Endothelial cell of umbilical vein (primary cell): ENCODE results near the gene SBSN. TPM values are rescaled to one million over a fixed set of nuclear protein-coding genes. Genes with fewer than 3 reads are reported as not detected.

Source experiments
- BruUV-seq: library from RNA; stranded (reverse); fragments of 400-500 nt; replicated peaks from 2 replicates; lab custom pipeline; 2021; lab: Mats Ljungman, UMichigan
- CTCF ChIA-PET: fragments of 300-600, 350-600 bp; sonication (Branson Sonifier 250); formaldehyde crosslinking; loops from one replicate; lab custom pipeline; 2021; ENCODE audit warnings: antibody characterized with exemption, inconsistent platforms; lab: Charles Lee
- POLR2A ChIA-PET: fragments of 300-600, 350-600 bp; sonication (Branson Sonifier 250); formaldehyde crosslinking; loops from one replicate; lab custom pipeline; 2021; ENCODE audit warnings: antibody characterized with exemption, inconsistent platforms; lab: Charles Lee
- DNase-seq: peaks from one replicate; pipeline ENCODE4 v3.0.0-alpha.2; 2011; ENCODE audit warnings: low read depth, low spot score
- FAIRE-seq: peaks from 2 replicates; lab custom pipeline; 2011; peaks lifted over from hg19 to GRCh38; lab: Jason Lieb, UNC
- H2AFZ ChIP-seq: 2 replicates; pipeline ENCODE4 v1.6.0; 2012; ENCODE audit warnings: low read depth, low read length, control low read depth, inconsistent platforms
- H3K27ac ChIP-seq: 2 replicates; pipeline ENCODE4 v1.5.1; 2011; ENCODE audit warnings: low read depth, mild to moderate bottlenecking, control low read depth, low read length, moderate library complexity; ENCODE audit not compliant: insufficient read depth
- H3K27me3 ChIP-seq, 2 experiments: 2 replicates each; pipeline versions ENCODE4 v1.6.0 to v1.6.1; 2011; ENCODE audit warnings: low read length in 2 of 2, mixed read lengths in 1 of 2; ENCODE audit not compliant: control insufficient read depth in 2 of 2, insufficient read depth in 2 of 2
- H3K36me3 ChIP-seq, 2 experiments: 2 replicates in 1 of 2; 3 replicates in 1 of 2; pipeline ENCODE4 v1.5.1; 2011; ENCODE audit warnings: low read length in 2 of 2, mild to moderate bottlenecking in 1 of 2, moderate library complexity in 1 of 2; ENCODE audit not compliant: control insufficient read depth in 2 of 2, insufficient read depth in 2 of 2; ENCODE audit errors: extremely low read depth in 1 of 2
- H3K4me1 ChIP-seq: 3 replicates; pipeline ENCODE4 v1.5.1; 2011; ENCODE audit warnings: mild to moderate bottlenecking, low read length; ENCODE audit not compliant: control insufficient read depth, insufficient read depth; ENCODE audit errors: extremely low read depth
- H3K4me2 ChIP-seq: 2 replicates; pipeline ENCODE4 v1.6.1; 2011; ENCODE audit warnings: low read length, control low read depth, mixed read lengths; ENCODE audit not compliant: insufficient read depth
- H3K4me3 ChIP-seq, 3 experiments: fragments of 200-600 bp in 1 of 3; sonication (generic), shearing (Covaris generic) in 1 of 3; replicated peaks in 1 of 3; 2 replicates each; pipeline ENCODE4 v1.5.1; 2011 to 2016; ENCODE audit warnings: control low read depth in 3 of 3, low read length in 3 of 3, mild to moderate bottlenecking in 2 of 3, inconsistent platforms in 1 of 3, low read depth in 1 of 3, moderate library complexity in 1 of 3; ENCODE audit not compliant: insufficient read depth in 1 of 3
- H3K79me2 ChIP-seq: 2 replicates; pipeline ENCODE4 v1.6.0; 2012; ENCODE audit warnings: low read length, inconsistent platforms; ENCODE audit not compliant: control insufficient read depth, insufficient read depth
- H3K9ac ChIP-seq: replicated peaks from 2 replicates; pipeline ENCODE3; 2011; ENCODE audit warnings: low read length, control low read depth; ENCODE audit not compliant: insufficient read depth; ENCODE audit errors: extremely low read depth
- H3K9me1 ChIP-seq: replicated peaks from 3 replicates; pipeline ENCODE4 v1.6.0; 2011; ENCODE audit warnings: mild to moderate bottlenecking, low read length; ENCODE audit not compliant: control insufficient read depth, insufficient read depth; ENCODE audit errors: extremely low read depth
- H3K9me3 ChIP-seq: replicated peaks from 2 replicates; pipeline ENCODE4 v1.5.1; 2012; ENCODE audit warnings: low read length, inconsistent platforms; ENCODE audit not compliant: control insufficient read depth, insufficient read depth
- H4K20me1 ChIP-seq: replicated peaks from 2 replicates; pipeline ENCODE3; 2011; ENCODE audit warnings: mild to moderate bottlenecking, low read length; ENCODE audit not compliant: control insufficient read depth, insufficient read depth; ENCODE audit errors: extremely low read depth
- CTCF ChIP-seq, 2 donors: IDR thresholded peaks; 1 replicate in 1 of 2; 2 replicates in 1 of 2; pipeline ENCODE4 v1.5.1; 2011; ENCODE audit warnings: low read length in 2 of 2, mild to moderate bottlenecking in 2 of 2, moderate library complexity in 2 of 2, control low read depth in 1 of 2, inconsistent platforms in 1 of 2, low read depth in 1 of 2; ENCODE audit not compliant: insufficient read depth in 1 of 2; ENCODE audit errors: extremely low read depth in 1 of 2
- EZH2 ChIP-seq: IDR thresholded peaks from 2 replicates; pipeline ENCODE4 v1.6.1; 2012; ENCODE audit warnings: borderline replicate concordance, low read depth, mild to moderate bottlenecking, moderate library complexity, low read length, inconsistent platforms; ENCODE audit not compliant: severe bottlenecking
- FOS ChIP-seq: IDR thresholded peaks from 2 replicates; pipeline ENCODE4 v1.6.1; 2011; ENCODE audit warnings: mild to moderate bottlenecking, low read length, moderate library complexity, borderline replicate concordance; ENCODE audit not compliant: insufficient read depth
- GATA2 ChIP-seq: IDR thresholded peaks from 2 replicates; pipeline ENCODE4 v1.7.0; 2011; ENCODE audit warnings: low read depth, mild to moderate bottlenecking, moderate library complexity, mixed read lengths, low read length; ENCODE audit not compliant: insufficient read length, insufficient read depth
- JUN ChIP-seq: IDR thresholded peaks from 2 replicates; pipeline ENCODE4 v1.6.1; 2011; ENCODE audit warnings: borderline replicate concordance, low read depth; ENCODE audit not compliant: insufficient read length, insufficient read depth
- MYC ChIP-seq: IDR thresholded peaks from one replicate; pipeline ENCODE4 v1.6.1; 2011; ENCODE audit warnings: mild to moderate bottlenecking, low read depth, low read length
- POLR2A ChIP-seq: IDR thresholded peaks from 2 replicates; pipeline ENCODE4 v1.6.1; 2012; ENCODE audit warnings: low read depth, mild to moderate bottlenecking, control low read depth, low read length
- POLR2AphosphoS5 ChIP-seq: IDR thresholded peaks from 2 replicates; pipeline ENCODE4 v1.6.1; 2012; ENCODE audit warnings: low read depth, mild to moderate bottlenecking, control low read depth, low read length, moderate library complexity; ENCODE audit not compliant: insufficient read depth
- dilution Hi-C: fragments of 300-500 bp; cut with MboI; formaldehyde crosslinking; loops from one replicate; pipeline ENCODE4 v1.15.0; 2019; ENCODE audit warnings: low sequenced_read_pairs; ENCODE audit not compliant: extremely low pct_ligation_motif_present
- intact Hi-C: fragments of 100-400 bp; cut with micrococcal nuclease; formaldehyde crosslinking; loops from one replicate; pipeline ENCODE4 v1.10.0; 2022
- polyA plus RNA-seq, 4 experiments: library from polyadenylated mRNA; depleted of rRNA in 3 of 4; stranded (reverse) in 3 of 4; unstranded in 1 of 4; fragments of >200 nt; gene quantifications; 2 replicates each; pipeline versions ENCODE4 v1.2.1 to v1.2.3, GENCODE V29; 2011 to 2012; ENCODE audit warnings: missing spikeins in 1 of 4
- total RNA-seq: library from RNA; stranded (reverse); gene quantifications from 2 replicates; pipeline ENCODE4 v1.2.3, GENCODE V29; 2021
- TF ChIP-seq, protein P1 (sequence below): IDR thresholded peaks from 2 replicates; pipeline ENCODE4 v1.6.1; 2011; ENCODE audit not compliant: insufficient read depth, insufficient read length

Gene SBSN
- total and polyA plus RNA-seq, 2 donors (not counting 3 experiments of a cell fraction or from before 2014, with no cell fraction given) = not detected

DNA sequence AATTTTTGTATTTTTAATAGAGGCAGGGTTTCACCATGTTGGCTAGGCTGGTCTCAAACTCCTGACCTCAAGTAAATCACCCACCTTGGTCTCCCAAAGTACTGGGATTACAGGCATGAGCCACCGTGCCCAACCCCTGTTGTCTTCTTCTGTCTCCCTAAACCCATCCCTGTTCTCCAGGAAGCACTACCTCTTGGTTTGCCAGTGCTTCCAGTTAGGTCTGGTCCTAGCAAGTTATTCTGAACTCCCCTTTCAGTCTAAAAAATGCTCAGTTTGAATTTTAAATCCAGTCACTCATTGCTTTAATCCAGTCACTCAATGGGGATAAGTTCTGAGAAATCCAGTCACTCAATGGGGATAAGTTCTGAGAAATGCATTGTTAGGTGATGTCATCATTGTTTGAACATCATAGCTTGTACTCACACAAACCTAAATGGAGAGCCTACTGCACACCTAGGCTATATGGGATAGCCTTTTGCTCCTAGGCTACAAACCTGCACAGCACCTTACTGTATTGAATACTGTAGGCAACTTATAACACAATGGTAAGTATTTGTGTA lies 43.4 kb upstream of the SBSN start:
- Histone ChIP-seq H3K36me3 (no peaks in the 10 kb centered on the region), H3K9ac (no peak overlapping the region), H3K9me1 (no peaks in the 10 kb centered on the region), H3K27ac (no peak overlapping the region), H3K79me2 (no peaks in the 10 kb centered on the region), H3K9me3 (no peaks in the 10 kb centered on the region), H3K4me1 (no peaks in the 10 kb centered on the region), H3K27me3 (no peaks in the 10 kb centered on the region), H2AFZ (no peak overlapping the region), H3K4me3 (no peak overlapping the region), H4K20me1 (no peaks in the 10 kb centered on the region), H3K4me2 (no peak overlapping the region)
- no peak for FAIRE-seq
- BruUV-seq = no TSS peak
- intact Hi-C loops (no loop called here), dilution Hi-C loops (no loop called here)
- POLR2A ChIA-PET = no interaction called here
- DNase-seq = no peak
- CTCF ChIA-PET = interaction anchor here (0.6 kb wide), 1 partner anchor 15 kb away, joined by 3 read pairs; no protein-coding TSS in a partner anchor
- TF ChIP-seq, protein P1, sequence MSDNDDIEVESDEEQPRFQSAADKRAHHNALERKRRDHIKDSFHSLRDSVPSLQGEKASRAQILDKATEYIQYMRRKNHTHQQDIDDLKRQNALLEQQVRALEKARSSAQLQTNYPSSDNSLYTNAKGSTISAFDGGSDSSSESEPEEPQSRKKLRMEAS = no peak
- TF ChIP-seq POLR2A = no peak
- TF ChIP-seq JUN = no peak

- H4K20me1 ChIP-seq = no peaks in the 10 kb centered on the region
- BruUV-seq = no TSS peak
- no peak for FAIRE-seq
These were observed 41.2 kb upstream of the SBSN start for GRCh38 chr19:35569281-35569781.

More at GRCh38 chr19:35569281-35569781, 41.2 kb upstream of the SBSN start:
- H2AFZ ChIP-seq = no peak overlapping the region
- no peak overlapping the region for H3K9ac ChIP-seq
- POLR2A ChIA-PET = no interaction called here
- H3K9me3 ChIP-seq = no peaks in the 10 kb centered on the region
- no peak overlapping the region for H3K4me3 ChIP-seq
- H3K79me2 ChIP-seq = no peaks in the 10 kb centered on the region
- no peaks in the 10 kb centered on the region for H3K36me3 ChIP-seq
- dilution Hi-C loops = no loop called here
- CTCF ChIA-PET = no interaction called here
- no peak overlapping the region for H3K4me2 ChIP-seq
- H3K27ac ChIP-seq = no peak overlapping the region
- no peaks in the 10 kb centered on the region for H3K9me1 ChIP-seq
- no peak for DNase-seq
- intact Hi-C loops = no loop called here
- TF ChIP-seq GATA2 = no peak
- no peak for TF ChIP-seq POLR2A
- no peak for TF ChIP-seq FOS
- no peak for TF ChIP-seq CTCF (IDR thresholded peaks at IDR 0.05; ENCODE audit: extremely low read depth in 1 of 2, insufficient read depth in 1 of 2, low read depth in 1 of 2, low read length in 2 of 2)
- TF ChIP-seq EZH2 = no peak
- TF ChIP-seq, protein P1 = no peak
- no peak for TF ChIP-seq POLR2AphosphoS5
- no peak for TF ChIP-seq JUN
- no peak for TF ChIP-seq MYC
- H3K27me3 ChIP-seq = no peaks in the 10 kb centered on the region
- no peaks in the 10 kb centered on the region for H3K4me1 ChIP-seq
